ENCODE measurements around the gene CENPQ.
A peak's percentile ranks its signal among the peaks of the same experiment; 100 is the strongest.

Gene CENPQ

GRCh38 chr6:49506569-49507111 lies 43.5 kb downstream of the CENPQ start:
- DNase-seq, result no peak

GRCh38 chr6:49509342-49509741 lies 46.2 kb downstream of the CENPQ start:
- no peak for DNase-seq

- DNase-seq, result no peak
Observed at GRCh38 chr6:49513153-49513989, 50.2 kb downstream of the CENPQ start.

GRCh38 chr6:49514571-49515484 lies 51.7 kb downstream of the CENPQ start:
- DNase-seq, result no peak

GRCh38 chr6:49515485-49516146 lies 52.4 kb downstream of the CENPQ start:
- DNase-seq, result no peak

GRCh38 chr6:49516147-49516505 lies 53.0 kb downstream of the CENPQ start:
- no peak for DNase-seq

- DNase-seq, result no peak
Observed at GRCh38 chr6:49517919-49518318, 54.7 kb downstream of the CENPQ start.

GRCh38 chr6:49519660-49520059 lies 56.5 kb downstream of the CENPQ start:
- no peak for DNase-seq

- DNase-seq, result no peak
Observed at GRCh38 chr6:49522710-49523593, 59.8 kb downstream of the CENPQ start.

GRCh38 chr6:49523901-49524300 lies 60.7 kb downstream of the CENPQ start:
- DNase-seq, result no peak

GRCh38 chr6:49524541-49524940 lies 61.4 kb downstream of the CENPQ start:
- peak; percentile 21 for DNase-seq

GRCh38 chr6:49526598-49526997 lies 63.4 kb downstream of the CENPQ start:
- DNase-seq, result no peak

GRCh38 chr6:49527320-49527719 lies 64.2 kb downstream of the CENPQ start:
- no peak for DNase-seq

GRCh38 chr6:49528571-49528970 lies 65.4 kb downstream of the CENPQ start:
- DNase-seq, result no peak

- no peak for DNase-seq
Observed at GRCh38 chr6:49530141-49530776, 67.1 kb downstream of the CENPQ start.

- DNase-seq, result peak; percentile 84
Observed at GRCh38 chr6:49531774-49532569, 68.8 kb downstream of the CENPQ start.

- no peak for DNase-seq
Observed at GRCh38 chr6:49535795-49536194, 72.6 kb downstream of the CENPQ start.

GRCh38 chr6:49539102-49539501 lies 75.9 kb downstream of the CENPQ start:
- no peak for DNase-seq

GRCh38 chr6:49540614-49541013 lies 77.4 kb downstream of the CENPQ start:
- no peak for DNase-seq

GRCh38 chr6:49541210-49541724 lies 78.1 kb downstream of the CENPQ start:
- DNase-seq, result peak; percentile 51

Data from NCI-H1105 treated with DMSO at 0.1 percent for 48 hours (cell line).